ENCODE results near the gene MTHFD1L.

Gene MTHFD1L

DNA sequence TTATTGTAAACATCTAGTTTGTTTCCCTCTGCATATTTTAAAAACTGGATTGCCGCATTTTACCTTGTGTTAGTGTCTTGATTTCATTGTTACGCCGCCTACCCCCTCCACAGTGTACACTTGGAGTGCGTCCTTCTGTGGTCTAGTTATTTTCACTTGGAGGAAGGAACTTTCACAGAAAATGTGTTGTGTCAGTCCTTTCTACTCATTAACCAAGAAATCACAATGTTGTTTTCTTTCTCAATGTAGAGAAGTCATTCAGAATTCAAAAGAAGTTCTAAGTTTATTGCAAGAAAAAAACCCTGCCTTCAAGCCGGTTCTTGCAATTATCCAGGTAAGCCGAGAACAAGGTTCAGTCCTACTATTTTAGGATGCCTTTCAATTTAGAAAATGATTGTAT, 10.3 kb downstream of the MTHFD1L start:
- TF ChIP-seq, protein P1, sequence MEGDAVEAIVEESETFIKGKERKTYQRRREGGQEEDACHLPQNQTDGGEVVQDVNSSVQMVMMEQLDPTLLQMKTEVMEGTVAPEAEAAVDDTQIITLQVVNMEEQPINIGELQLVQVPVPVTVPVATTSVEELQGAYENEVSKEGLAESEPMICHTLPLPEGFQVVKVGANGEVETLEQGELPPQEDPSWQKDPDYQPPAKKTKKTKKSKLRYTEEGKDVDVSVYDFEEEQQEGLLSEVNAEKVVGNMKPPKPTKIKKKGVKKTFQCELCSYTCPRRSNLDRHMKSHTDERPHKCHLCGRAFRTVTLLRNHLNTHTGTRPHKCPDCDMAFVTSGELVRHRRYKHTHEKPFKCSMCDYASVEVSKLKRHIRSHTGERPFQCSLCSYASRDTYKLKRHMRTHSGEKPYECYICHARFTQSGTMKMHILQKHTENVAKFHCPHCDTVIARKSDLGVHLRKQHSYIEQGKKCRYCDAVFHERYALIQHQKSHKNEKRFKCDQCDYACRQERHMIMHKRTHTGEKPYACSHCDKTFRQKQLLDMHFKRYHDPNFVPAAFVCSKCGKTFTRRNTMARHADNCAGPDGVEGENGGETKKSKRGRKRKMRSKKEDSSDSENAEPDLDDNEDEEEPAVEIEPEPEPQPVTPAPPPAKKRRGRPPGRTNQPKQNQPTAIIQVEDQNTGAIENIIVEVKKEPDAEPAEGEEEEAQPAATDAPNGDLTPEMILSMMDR (IDR thresholded peaks at IDR 0.05; ENCODE audit: borderline replicate concordance, extremely low read depth, low read length, poor library complexity, severe bottlenecking) = no peak
- TF ChIP-seq EZH2 (IDR thresholded peaks at IDR 0.05; ENCODE audit: borderline replicate concordance, low read depth, low read length, severe bottlenecking) = no peak
- DNase-seq = no peak
- Histone ChIP-seq H3K9ac (ENCODE audit: low read depth, low read length) (no peak overlapping the region), H4K20me1 (ENCODE audit: insufficient read depth, low read length) (peaks cover 37% of the 10 kb centered on the region; the same call in 1 of the 2 replicates), H3K4me3 (ENCODE audit: low read depth in 1 of 2, low read length in 2 of 2) (no peak overlapping the region), H2AFZ (ENCODE audit: low read depth, low read length) (no peak overlapping the region), H3K27ac (ENCODE audit: low read length) (no peak overlapping the region), H3K4me2 (ENCODE audit: insufficient read depth, low read length) (no peak overlapping the region), H3K36me3 (ENCODE audit: insufficient read depth, low read length) (peaks cover 50% of the 10 kb centered on the region), H3K4me1 (ENCODE audit: insufficient read depth, low read length) (no peaks in the 10 kb centered on the region), H3K79me2 (ENCODE audit: insufficient read depth, low read length) (peaks cover 87% of the 10 kb centered on the region), H3K9me3 (ENCODE audit: insufficient read depth, low read length, severe bottlenecking) (no peaks in the 10 kb centered on the region), H3K27me3 (ENCODE audit: insufficient read depth, low read length, poor library complexity) (no peaks in the 10 kb centered on the region)
- ATAC-seq (ENCODE audit: insufficient read depth, low read depth) = no peak

- peaks cover 44% of the 10 kb centered on the region; the same call in 1 of the 2 replicates for H4K20me1 ChIP-seq (ENCODE audit: insufficient read depth, low read length)
- H2AFZ ChIP-seq (ENCODE audit: low read depth, low read length) = no peak overlapping the region
- no peak for TF ChIP-seq EZH2 (IDR thresholded peaks at IDR 0.05; ENCODE audit: borderline replicate concordance, low read depth, low read length, severe bottlenecking)
- no peak overlapping the region for H3K9ac ChIP-seq (ENCODE audit: low read depth, low read length)
- H3K27ac ChIP-seq (ENCODE audit: low read length) = no peak overlapping the region
- DNase-seq (no peak), ATAC-seq (ENCODE audit: insufficient read depth, low read depth) (no peak)
- H3K27me3 ChIP-seq (ENCODE audit: insufficient read depth, low read length, poor library complexity) = no peaks in the 10 kb centered on the region
- H3K36me3 ChIP-seq (ENCODE audit: insufficient read depth, low read length) = peaks cover 54% of the 10 kb centered on the region
- no peak overlapping the region for H3K4me3 ChIP-seq (ENCODE audit: low read depth in 1 of 2, low read length in 2 of 2)
- H3K4me2 ChIP-seq (ENCODE audit: insufficient read depth, low read length) = no peak overlapping the region
- peaks cover 88% of the 10 kb centered on the region for H3K79me2 ChIP-seq (ENCODE audit: insufficient read depth, low read length)
- no peaks in the 10 kb centered on the region for H3K9me3 ChIP-seq (ENCODE audit: insufficient read depth, low read length, severe bottlenecking)
- no peaks in the 10 kb centered on the region for H3K4me1 ChIP-seq (ENCODE audit: insufficient read depth, low read length)
These were observed 11.1 kb downstream of the MTHFD1L start for GRCh38 chr6:150876598-150876997.

DNA sequence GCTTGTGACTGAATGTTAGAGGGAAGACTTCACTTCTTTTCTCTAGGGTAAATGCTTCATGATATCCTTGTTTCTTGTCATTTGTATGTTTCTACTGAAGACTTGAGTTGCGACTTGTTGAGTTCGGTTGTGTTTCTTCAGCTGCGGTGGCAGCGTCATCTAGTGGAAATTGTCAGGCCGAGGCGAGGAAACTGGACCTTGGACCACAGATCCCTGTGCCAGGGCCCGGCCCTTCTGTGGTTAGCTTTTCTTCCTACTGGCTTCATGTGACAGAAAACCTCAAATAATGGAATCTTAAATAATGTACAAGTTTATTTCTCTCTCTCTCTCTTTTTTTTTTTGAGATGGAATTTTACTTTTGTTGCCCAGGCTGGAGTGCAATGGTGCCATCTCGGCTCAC, 12.4 kb downstream of the MTHFD1L start:
- Histone ChIP-seq H3K79me2 (ENCODE audit: insufficient read depth, low read length) (peaks cover 83% of the 10 kb centered on the region), H3K36me3 (ENCODE audit: insufficient read depth, low read length) (peaks cover 65% of the 10 kb centered on the region), H3K4me2 (ENCODE audit: insufficient read depth, low read length) (no peak overlapping the region), H3K9ac (ENCODE audit: low read depth, low read length) (no peak overlapping the region), H3K27me3 (ENCODE audit: insufficient read depth, low read length, poor library complexity) (no peaks in the 10 kb centered on the region), H3K4me3 (ENCODE audit: low read depth in 1 of 2, low read length in 2 of 2) (no peak overlapping the region), H3K27ac (ENCODE audit: low read length) (no peak overlapping the region), H2AFZ (ENCODE audit: low read depth, low read length) (no peak overlapping the region), H4K20me1 (ENCODE audit: insufficient read depth, low read length) (peaks cover 44% of the 10 kb centered on the region; the same call in 1 of the 2 replicates), H3K4me1 (ENCODE audit: insufficient read depth, low read length) (no peaks in the 10 kb centered on the region), H3K9me3 (ENCODE audit: insufficient read depth, low read length, severe bottlenecking) (no peaks in the 10 kb centered on the region)
- TF ChIP-seq, protein P1 (IDR thresholded peaks at IDR 0.05; ENCODE audit: borderline replicate concordance, extremely low read depth, low read length, poor library complexity, severe bottlenecking) = no peak
- no peak for TF ChIP-seq EZH2 (IDR thresholded peaks at IDR 0.05; ENCODE audit: borderline replicate concordance, low read depth, low read length, severe bottlenecking)
- ATAC-seq (ENCODE audit: insufficient read depth, low read depth) (no peak), DNase-seq (no peak)

GRCh38 chr6:150878347-150879213, 13.1 kb downstream of the MTHFD1L start:
- no peak overlapping the region for H3K9ac ChIP-seq (ENCODE audit: low read depth, low read length)
- no peaks in the 10 kb centered on the region for H3K27me3 ChIP-seq (ENCODE audit: insufficient read depth, low read length, poor library complexity)
- no peak overlapping the region for H2AFZ ChIP-seq (ENCODE audit: low read depth, low read length)
- H3K36me3 ChIP-seq (ENCODE audit: insufficient read depth, low read length) = peaks cover 72% of the 10 kb centered on the region
- no peak overlapping the region for H3K4me2 ChIP-seq (ENCODE audit: insufficient read depth, low read length)
- TF ChIP-seq, protein P1 (IDR thresholded peaks at IDR 0.05; ENCODE audit: borderline replicate concordance, extremely low read depth, low read length, poor library complexity, severe bottlenecking) = no peak
- DNase-seq (no peak), ATAC-seq (ENCODE audit: insufficient read depth, low read depth) (no peak)
- no peaks in the 10 kb centered on the region for H3K4me1 ChIP-seq (ENCODE audit: insufficient read depth, low read length)
- H3K9me3 ChIP-seq (ENCODE audit: insufficient read depth, low read length, severe bottlenecking) = no peaks in the 10 kb centered on the region
- H3K4me3 ChIP-seq (ENCODE audit: low read depth in 1 of 2, low read length in 2 of 2) = no peak overlapping the region
- H3K27ac ChIP-seq (ENCODE audit: low read length) = no peak overlapping the region
- peaks cover 76% of the 10 kb centered on the region for H3K79me2 ChIP-seq (ENCODE audit: insufficient read depth, low read length)
- peaks cover 44% of the 10 kb centered on the region; the same call in 1 of the 2 replicates for H4K20me1 ChIP-seq (ENCODE audit: insufficient read depth, low read length)

All from DND-41 (cell line).